HT-29 (cell line): ENCODE measurements around the gene CBX6. TPM values are rescaled to one million over a fixed set of nuclear protein-coding genes. Genes with fewer than 3 reads are reported as not detected.

Experiments used
- DNase-seq: peaks from one replicate; pipeline ENCODE4 v3.0.0-alpha.2; 2015; ENCODE audit warnings: low spot score
- total RNA-seq: library from RNA; depleted of rRNA; stranded (reverse); fragments of >200 nt; shearing (Covaris generic); gene quantifications from 2 replicates; pipeline ENCODE4 v1.2.3, GENCODE V29; 2014

Gene CBX6
- total RNA-seq, 1 experiment from 2014 or later: 10.8 TPM

DNA sequence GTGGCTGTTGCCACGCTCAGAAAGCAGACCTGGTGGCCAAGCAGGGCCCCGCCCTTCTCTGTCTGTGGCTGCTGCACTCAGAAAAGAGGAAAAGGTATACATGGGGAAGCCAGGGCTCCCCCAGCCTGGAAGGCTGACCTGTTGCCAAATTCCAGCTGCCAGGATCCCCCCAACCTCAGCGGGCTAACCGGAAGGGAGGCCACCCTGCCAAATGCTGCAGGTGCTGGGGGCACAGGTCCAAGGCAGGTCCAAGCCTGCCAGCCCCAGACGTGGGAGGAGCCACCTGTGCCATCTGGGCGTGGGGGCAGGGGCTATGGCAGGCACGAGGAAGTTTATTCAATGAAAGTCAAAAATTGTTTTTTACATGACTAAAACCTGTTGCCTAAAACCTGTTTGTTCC lies 30.8 kb downstream of the CBX6 start:
- no peak for DNase-seq

DNA sequence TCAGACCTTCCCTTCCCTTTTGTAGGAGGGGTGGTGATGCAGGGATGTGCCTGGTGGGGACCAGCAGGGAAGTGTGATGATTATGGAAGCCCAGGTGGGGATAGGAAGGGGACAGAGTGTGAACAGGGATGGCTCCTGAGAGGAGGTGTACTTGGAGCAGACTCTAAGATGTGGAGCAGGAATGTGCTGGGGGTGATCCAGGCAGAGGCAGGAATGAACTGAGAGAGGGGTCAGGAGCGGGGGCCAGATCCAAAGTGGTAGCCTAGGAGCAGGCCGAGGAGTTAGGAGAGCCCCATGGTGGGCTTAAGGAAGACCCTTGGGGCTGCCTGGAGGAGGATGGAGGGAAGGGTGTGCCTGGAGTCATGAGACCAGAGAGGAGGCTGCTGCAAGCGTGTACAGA lies 31.9 kb downstream of the CBX6 start:
- no peak for DNase-seq

DNA sequence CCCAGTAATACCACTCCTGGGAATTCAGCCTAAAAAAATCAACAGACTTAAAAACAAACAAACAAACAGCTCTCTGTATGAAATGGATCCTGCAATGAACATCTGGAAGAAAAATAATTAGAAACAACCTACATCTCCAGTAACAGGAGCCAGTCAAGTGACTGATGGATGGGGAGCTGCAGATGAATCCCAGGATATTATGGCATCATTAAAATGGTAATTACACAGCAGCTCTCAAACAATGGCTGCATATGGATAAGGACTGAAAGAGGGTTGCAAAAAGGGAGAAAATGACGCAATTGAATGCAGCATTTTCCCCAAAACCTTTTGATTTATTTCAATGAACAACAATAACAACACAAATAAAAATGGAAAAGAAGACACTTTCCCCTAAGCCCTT lies 32.3 kb downstream of the CBX6 start:
- DNase-seq: no peak

DNA sequence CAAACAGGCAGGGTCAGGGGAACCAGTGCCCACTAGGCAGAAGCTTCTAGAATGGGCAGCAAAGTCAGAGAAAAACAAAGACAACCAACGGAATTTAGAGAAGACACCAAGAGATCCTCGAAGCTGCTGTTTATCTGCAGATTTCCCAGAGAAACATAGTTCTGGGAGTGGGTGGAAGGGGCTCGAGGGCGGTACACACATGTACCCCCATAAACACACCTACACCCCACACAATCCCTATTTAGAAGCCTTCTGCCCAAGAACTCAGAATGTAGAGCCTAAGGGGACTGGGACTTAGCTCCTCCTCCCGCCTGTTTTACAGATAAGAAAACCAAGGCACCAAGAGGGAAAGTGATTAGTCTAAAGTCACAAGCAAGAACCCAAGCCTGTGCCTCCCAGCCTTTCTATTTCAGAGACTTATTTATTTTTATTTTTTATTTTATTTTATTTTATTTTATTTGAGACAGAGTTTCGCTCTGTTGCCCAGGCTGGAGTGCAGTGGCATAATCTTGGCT lies 34.5 kb downstream of the CBX6 start:
- DNase-seq: no peak

DNA sequence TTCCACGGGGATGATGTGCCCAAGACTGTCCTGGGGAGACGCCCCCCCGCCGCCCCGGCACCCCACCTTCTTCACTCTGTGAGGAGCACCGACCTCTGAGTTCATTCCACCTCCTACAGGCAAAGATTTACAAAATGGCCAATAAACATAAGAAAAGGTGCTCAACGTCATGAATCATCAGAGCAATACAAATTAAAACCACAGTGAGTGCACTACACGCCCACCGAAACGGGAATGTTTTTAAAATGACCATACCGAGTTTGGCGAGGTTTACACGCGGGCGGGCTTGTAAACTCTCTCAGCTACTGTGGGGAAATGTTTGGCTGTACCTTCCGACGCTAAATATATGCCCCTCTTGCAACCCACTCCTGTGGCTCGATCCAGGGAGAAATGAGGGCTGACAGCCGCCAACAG lies 36.1 kb downstream of the CBX6 start:
- DNase-seq: no peak

DNA sequence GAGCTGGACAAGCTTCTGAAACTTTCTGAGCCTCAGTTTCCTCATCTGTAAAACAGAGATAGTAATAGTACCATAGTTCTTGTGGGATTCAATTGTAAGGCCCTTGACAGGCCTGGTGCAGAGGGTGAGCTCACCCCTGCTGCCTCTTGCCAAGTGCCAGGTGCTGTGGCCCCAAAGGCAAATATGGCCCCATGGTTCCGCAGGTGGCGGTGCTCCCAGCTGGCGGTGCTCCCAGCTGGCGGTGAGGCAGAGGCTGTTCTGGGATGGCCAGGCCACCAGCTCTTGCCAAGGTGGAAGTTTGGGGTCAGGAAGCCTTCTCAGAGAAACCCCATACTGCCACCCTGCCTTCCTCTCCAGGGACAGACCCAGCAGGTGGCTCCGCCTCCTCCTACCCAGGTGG lies 37.0 kb downstream of the CBX6 start:
- DNase-seq: no peak

DNA sequence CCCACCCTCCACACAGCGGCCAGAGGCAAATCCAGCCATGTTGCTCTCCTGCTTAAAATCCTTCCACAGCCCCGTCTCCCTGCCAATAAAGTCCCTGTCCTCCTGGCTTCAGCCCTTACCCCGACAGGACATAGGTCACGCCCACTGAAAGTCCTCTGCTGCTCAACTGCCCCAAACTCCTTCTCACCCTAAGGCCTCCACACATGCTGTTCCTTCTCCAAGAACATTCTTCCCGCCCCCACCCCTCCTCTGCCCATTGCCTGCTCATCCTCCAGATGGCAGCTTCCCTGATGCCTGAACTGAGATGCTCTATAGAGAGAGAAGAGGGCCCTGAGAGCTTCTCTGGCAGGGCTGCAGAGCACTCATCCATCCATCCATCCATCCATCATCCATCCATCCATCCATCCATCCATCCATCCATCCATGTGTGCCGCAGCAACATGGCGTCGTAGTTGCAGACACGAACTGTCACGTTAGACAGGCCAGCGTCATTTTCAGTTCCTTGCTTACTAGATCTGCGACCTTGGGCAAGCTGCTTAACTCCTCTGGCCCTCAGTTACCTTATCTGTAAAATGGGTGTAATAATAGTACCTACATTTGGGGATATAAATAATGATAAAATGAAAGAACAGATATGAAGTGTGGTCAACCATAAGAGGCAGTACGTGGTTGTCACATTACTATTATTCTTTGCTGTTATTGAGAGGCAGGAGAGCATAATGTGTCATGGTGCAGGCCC lies 37.6 kb downstream of the CBX6 start:
- DNase-seq: no peak

DNA sequence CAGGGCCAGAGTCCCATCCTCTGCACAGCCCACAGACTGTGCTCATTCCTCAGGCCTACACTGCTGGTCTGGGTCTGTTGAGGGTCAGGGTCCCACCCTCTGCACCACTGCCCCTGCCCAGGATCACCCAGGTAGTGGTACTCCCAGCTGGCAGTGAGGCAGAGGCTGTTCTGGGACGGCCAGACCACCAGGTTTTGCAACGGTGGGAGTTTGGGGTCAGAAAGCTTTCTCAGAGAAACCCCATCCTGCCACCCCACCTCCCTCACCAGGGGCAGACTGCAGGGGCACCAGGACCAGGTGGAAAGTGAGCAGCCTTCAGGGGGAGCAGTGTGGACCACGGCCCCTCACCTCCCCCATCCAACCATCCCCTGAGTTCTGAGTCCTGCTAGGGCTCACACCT lies 39.0 kb downstream of the CBX6 start:
- DNase-seq: no peak

DNA sequence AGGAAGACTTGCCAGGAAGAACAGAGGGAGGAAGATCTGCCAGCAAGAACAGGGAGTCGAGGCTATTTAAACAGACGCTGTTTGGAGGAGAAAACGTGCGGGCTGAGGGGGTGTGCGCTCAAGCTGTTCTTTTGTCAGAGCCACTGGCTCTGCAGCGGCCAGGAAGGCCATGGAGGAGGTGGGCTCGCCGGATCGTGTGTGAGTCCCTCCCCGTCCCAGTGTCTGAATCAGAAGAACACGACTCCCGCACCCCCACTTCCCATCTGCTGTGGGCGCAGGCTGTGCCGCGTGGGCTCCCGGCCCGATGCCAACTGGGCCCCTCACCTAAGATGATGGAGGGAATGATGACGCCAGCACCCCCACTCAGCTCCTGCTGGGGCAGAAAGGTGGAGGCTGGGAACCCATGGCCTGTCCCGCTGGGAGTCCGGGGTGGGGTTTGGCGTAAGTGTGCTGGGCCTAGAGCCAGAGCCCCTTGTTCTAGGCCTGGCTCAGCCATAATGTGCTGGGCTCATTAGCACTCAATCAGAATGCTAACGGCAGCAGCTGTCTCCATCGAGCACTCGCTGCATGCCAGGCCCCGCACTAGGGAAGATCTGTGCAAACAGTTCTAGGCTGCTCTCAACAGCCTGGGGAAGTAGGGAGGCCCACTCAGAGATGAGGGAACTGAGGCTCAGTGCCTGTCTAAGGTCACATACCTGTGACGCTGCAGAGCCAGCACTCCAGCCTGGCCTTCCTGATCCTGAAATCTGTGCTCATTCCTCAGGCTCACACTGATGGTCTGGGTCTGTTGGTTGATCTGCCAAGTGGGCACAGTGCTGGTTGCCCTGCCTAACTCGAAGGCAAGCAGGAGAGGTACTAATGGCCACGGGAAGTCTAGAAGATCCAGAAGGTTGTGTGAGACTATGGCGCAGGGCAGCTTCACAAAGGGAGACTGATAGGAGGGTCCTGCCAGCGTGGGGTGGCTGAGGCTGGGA lies 39.7 kb downstream of the CBX6 start:
- DNase-seq: no peak

DNA sequence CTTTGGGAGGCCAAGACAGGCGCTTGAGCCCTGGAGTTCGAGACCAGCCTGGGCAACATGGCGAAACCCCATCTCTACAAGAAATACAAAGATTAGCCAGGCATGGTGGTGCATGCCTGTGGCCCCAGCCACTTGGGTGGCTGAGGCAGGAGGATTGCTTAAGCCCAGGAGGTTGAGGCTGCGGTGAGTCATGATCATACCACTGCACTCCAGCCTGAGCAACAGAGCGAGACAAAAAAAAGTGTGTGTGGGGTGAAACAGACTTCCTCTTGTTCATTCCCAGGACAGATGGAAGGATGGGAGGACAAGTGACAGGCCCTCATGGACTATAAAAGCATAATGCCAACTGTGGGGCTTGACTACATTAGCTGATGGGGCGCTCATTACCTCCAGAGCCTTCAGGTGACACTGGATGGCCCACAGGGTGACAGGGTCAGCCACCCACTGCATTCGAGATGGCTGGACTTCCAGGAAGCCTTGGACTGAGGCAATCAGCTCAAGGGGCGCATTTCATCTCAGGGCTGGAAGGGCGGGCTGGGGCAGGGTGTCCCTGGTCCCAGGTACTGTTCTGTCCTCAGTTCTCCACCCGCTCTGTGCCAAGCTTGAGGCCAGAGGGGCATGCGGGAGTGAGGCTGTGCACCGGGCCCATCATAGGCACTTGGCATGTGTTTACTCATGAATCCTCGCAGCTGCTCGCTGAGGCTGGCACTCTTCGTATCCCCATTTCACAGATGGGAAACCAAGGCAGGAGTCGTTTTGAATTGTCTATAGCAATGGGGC lies 40.7 kb downstream of the CBX6 start:
- DNase-seq: no peak

DNA sequence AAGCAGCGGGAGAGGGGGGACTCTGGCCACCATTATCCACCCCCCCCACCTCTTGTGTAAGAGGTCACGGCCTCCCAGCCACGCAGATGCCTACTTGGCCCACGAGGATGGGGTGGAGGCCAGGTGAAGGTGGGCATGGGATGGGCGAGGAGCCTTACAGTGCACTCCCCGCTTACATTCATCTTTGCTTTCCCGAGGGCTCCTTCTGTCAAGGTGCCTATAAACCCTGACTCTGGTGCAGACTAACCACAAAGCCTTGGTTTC lies 41.2 kb downstream of the CBX6 start:
- no peak for DNase-seq

DNA sequence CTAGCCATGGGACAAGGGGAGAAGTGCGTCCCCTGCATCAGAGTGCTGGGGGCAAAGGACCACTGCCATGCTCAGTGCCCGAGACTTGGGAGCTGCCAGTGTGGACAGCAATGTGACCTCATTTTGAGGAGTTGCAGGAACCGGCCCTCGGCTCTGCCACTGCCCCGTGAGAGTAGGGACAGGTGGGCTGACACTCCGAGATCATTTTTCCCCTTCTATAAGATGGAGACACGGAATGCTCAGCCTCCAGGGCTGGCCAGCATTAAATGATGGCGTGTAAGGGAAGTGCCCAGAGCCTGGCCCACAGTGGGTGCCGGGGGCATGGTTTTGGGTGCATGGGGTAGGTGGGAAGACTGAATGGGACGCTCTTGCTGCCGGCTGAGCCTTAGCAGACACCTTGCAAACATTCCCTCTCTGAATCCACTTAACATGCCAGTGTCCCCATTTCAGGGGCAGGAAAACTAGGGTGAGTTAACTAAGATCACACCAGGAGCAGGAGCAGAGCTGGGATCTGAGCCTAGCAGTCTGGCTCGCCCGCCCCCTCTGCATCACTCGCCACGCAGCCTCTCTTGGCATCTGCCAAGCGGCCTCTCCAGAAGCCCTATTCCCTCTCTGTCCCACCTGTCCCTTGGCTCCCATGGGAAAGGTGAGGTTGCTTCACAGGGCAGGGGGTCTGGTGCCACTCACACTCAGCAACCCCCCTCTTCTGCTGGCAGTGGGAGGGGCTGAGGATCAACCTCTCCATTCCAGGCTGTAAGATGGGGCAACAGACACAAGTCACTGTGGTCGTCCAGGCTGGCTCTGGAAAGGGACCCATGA lies 41.8 kb downstream of the CBX6 start:
- DNase-seq: no peak

DNA sequence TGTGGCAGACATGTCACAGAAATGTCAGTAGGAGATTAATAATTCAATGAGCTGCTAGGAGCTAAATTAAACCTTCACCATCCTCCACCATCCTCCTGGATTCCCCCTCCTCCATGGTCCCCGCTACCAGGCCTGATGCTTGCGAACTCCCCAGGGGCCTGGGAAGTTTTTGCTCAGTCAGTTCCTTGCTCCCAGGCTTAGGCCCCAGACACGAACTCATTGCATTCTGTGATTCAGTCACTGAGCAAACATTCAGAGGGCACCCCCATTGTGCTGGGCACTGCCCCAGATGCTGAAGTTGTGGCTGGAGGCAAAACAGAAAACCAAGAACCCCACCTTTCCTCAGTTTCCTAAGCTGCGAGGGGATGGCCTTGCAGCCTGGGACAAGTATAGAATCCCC lies 42.5 kb downstream of the CBX6 start:
- DNase-seq: no peak

DNA sequence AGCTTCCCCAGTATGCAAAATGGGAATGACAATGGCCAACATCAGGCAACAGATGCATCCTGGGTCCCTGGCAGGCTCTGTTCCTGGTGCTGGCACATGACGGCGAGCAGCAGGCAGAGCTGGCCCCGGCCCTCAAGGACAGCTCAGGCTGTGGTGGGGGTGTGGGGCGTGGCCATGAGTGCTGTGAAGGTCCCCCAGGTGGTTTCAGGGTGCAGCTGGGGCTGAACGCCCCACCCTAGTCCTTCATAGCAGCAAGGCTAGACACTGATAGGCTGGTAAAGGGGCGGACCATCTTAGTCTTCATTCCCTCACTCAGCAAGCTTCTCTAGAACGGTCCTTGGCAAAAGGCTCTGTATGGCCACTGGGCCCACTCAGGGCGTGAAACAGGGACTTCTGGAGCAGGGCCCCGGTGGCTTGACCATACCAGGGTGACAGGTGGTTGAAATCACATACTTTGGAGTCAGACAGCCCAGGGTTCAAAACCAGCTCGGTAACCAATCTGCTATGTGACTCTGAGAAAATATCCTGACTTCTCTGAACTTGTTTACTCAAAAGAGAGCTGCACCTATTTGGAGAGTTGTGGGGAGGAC lies 43.3 kb downstream of the CBX6 start:
- no peak for DNase-seq

DNA sequence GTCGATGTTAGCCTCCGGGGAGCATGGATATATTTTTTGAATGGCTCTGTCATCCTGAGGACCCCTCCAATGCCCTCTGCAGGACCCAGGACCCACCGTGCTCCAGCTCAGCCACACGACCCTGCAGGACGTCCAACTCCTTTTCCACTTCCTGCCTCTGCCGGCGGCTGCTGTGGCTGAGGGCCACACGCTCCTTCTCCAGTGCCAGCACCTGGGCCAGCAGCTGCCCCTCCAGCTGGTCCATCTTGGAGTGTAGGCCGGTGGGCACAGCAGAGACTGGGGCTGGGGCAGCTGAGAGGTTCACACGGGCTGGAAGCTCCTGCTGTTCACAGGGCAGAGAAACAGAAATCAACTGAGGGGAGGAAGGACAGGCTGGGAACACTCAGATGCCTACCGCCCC lies 43.8 kb downstream of the CBX6 start:
- DNase-seq: no peak

DNA sequence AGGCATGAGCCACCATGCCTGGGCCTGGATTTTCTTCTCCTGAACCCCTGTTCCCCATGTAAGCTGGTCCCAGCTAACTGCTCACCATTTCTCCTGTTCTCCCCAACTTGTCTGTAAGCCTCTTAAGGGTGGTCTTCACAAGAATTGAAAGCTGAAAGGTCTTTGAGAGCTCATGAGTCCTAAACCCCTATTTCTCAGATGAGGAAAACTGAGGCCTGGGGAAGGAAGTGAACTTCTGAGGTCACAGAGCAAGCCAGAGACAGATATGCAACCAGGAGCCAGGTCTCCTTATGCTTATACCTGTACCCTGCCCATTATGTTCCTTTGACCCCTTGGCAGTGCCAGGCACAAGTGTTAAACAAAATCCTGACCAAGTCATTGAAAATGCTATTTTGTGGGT lies 44.5 kb downstream of the CBX6 start:
- no peak for DNase-seq

DNA sequence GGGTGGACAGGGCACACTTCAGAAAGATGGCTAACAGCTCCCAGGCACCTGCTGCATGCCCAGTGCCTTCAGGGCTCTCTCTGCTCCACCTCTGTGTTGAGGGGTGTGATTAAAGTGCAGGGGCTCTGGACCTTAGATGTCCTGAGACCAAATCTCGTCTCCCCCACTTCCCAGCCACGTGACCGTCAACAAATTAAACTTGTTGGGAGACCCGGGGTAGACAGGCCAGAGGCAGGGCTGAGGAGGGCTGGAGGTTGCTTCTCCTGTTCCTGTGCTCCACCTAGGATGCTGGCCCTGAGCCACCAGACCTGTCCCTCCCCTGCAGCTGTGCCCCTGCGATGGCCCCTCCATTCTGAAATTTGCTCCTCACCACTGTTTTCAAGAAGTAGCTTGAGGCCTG lies 45.2 kb downstream of the CBX6 start:
- DNase-seq: no peak

DNA sequence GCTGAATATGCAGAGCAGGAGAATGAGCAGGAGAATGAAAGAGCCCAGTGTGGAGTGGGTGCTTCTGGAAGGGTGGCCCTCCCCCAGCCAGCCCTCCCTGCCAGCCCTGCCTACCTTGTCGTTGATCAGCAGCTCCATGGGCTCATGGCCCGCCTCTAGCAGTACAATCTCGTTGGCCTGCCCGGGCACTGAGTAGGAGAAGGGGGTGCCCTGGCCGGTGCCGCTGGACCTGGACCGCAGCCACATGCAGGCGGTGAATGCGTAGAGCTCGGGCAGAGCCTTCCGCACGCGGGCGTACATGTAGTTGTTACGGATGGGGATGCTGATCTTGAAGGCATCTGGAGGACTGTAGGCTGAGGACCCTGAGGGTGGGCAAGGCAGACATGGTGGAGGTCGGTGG lies 45.6 kb downstream of the CBX6 start:
- DNase-seq: no peak

DNA sequence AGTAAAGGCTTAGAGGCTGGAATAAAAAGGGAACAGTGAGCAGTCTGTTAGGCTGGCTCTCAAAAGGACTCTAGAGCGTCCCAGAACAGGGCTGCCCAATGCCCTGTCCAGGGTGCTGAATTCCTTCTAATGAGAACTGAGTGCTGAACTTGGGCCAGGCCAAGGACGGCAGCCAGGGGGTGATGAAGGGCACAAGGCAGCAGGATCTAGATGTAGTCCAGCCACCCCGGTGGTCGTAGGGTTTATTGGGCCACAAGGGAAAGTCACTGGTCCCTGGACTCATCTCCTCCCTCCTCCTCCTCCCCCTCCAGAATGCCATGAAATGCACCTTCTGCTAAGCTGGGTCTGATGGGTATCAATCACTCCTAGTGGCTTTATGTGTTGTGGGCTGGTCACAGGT lies 47.4 kb downstream of the CBX6 start:
- DNase-seq: peak; percentile 77

DNA sequence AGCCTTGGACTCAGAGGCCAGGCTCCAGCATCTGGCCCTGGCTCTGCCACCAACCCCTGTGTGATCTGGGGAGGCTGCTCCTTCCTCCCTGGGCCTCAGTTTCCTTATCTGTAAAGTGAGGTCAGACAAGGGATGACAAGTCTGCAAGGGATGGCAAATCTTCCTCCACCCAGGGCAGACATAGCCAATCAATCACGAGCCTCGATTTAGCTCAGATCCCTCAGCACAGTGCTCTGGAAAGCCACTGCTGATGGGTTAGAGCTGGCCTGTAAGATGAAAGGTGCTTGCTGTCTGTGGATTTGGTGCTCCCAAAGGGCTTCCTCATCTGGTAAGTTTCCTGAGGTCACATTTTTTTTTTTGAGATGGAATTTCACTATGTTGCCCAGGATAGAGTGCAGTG lies 48.4 kb downstream of the CBX6 start:
- no peak for DNase-seq

DNA sequence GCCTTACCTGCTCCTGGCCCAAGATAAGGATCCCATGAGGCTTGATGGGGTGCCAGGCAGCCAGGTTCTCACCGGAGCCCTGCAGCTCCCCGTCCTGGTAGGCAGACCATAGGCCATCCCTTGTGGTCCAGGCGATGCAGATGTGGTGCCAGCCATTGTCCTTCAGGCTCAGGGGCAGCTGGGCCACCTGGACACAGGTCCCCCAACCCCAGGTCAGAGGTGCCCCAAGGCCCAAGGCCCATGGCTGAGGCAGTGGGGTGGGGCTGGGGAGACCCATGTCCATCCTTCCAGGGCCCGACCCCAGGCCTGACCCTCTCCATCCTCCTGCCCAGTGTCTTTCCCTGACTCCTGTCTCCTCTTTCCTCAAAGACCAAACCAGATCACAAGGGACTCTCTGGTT lies 48.9 kb downstream of the CBX6 start:
- no peak for DNase-seq
